Gastroesophageal sphincter (tissue), 3 donors: ENCODE results near the gene CALB2.

ENCODE experiments used
- EP300 ChIP-seq: sonication (generic); formaldehyde crosslinking; IDR thresholded peaks from one replicate; pipeline ENCODE4 v1.6.1; 2017; ENCODE audit warnings: antibody characterized with exemption, mild to moderate bottlenecking
- TF ChIP-seq, protein P1 (sequence below), 4 experiments: fragments of 200-600 bp in 2 of 4; fragments of 450-650 bp in 2 of 4; sonication (generic) in 1 of 4; IDR thresholded peaks; one replicate each; pipeline ENCODE4 v1.5.1; 2017 to 2019; ENCODE audit warnings: antibody characterized with exemption in 4 of 4, mild to moderate bottlenecking in 2 of 4, moderate library complexity in 2 of 4

DNA sequence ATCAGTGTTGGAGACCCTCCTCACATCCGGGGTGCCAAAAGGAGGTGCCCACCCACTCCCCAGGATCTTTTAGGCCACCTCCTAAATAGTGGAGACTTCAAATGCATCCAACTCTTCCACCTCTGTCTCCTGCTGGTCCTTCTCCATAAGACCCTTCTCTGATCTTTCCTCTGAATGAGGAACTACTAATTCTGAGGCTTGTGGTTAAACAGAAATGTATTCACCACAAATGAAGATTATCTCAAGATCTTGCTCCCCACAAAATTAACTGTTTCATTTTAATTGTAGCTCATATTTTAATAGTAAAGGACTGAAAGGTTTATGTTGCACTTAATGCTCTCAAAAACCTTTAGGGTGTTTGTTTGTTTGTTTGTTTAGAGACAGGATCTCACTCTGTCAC lies 49.2 kb downstream of the CALB2 start:
- no peak for TF ChIP-seq EP300
- TF ChIP-seq, protein P1, sequence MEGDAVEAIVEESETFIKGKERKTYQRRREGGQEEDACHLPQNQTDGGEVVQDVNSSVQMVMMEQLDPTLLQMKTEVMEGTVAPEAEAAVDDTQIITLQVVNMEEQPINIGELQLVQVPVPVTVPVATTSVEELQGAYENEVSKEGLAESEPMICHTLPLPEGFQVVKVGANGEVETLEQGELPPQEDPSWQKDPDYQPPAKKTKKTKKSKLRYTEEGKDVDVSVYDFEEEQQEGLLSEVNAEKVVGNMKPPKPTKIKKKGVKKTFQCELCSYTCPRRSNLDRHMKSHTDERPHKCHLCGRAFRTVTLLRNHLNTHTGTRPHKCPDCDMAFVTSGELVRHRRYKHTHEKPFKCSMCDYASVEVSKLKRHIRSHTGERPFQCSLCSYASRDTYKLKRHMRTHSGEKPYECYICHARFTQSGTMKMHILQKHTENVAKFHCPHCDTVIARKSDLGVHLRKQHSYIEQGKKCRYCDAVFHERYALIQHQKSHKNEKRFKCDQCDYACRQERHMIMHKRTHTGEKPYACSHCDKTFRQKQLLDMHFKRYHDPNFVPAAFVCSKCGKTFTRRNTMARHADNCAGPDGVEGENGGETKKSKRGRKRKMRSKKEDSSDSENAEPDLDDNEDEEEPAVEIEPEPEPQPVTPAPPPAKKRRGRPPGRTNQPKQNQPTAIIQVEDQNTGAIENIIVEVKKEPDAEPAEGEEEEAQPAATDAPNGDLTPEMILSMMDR (IDR thresholded peaks at IDR 0.05) = no peak
